Chondrocyte (in vitro differentiated cells): ENCODE data around the gene COX6B1. TPM values are rescaled to one million over a fixed set of nuclear protein-coding genes. Genes with fewer than 3 reads are reported as not detected.

Experiments
- DNase-seq: peaks from one replicate; pipeline ENCODE4 v3.0.0; 2021; ENCODE audit warnings: mixed read lengths, low spot score
- H3K27ac Mint-ChIP-seq: one replicate; pipeline ENCODE4 v1.8.0; 2021; ENCODE audit warnings: mild to moderate bottlenecking, moderate library complexity, mixed read lengths; ENCODE audit not compliant: unreplicated experiment
- H3K27me3 Mint-ChIP-seq: 2 replicates; pipeline ENCODE4 v1.8.0; 2021; ENCODE audit warnings: low read depth, mixed read lengths
- H3K36me3 Mint-ChIP-seq: 2 replicates; pipeline ENCODE4 v1.8.0; 2021; ENCODE audit warnings: low read depth, mixed read lengths
- H3K4me1 Mint-ChIP-seq: 2 replicates; pipeline ENCODE4 v1.8.0; 2021; ENCODE audit warnings: low read depth, mild to moderate bottlenecking, mixed read lengths
- H3K4me3 Mint-ChIP-seq: one replicate; pipeline ENCODE4 v1.8.0; 2021; ENCODE audit warnings: mild to moderate bottlenecking, moderate library complexity, mixed read lengths; ENCODE audit not compliant: unreplicated experiment
- H3K9me3 Mint-ChIP-seq: 2 replicates; pipeline ENCODE4 v1.8.0; 2021; ENCODE audit warnings: low read depth, mixed read lengths
- total RNA-seq: library from RNA; stranded (reverse); gene quantifications from 3 replicates; pipeline ENCODE4 v1.2.1, GENCODE V29; 2021
- TF ChIP-seq, protein P1 (sequence below): fragments of 200-600 bp; sonication (generic); IDR thresholded peaks from 2 replicates; pipeline ENCODE4 v1.5.0; 2021; ENCODE audit warnings: antibody characterized with exemption, mild to moderate bottlenecking, moderate library complexity

COX6B1 gene
- total RNA-seq, 1 donor from 2014 or later: 266 TPM

DNA sequence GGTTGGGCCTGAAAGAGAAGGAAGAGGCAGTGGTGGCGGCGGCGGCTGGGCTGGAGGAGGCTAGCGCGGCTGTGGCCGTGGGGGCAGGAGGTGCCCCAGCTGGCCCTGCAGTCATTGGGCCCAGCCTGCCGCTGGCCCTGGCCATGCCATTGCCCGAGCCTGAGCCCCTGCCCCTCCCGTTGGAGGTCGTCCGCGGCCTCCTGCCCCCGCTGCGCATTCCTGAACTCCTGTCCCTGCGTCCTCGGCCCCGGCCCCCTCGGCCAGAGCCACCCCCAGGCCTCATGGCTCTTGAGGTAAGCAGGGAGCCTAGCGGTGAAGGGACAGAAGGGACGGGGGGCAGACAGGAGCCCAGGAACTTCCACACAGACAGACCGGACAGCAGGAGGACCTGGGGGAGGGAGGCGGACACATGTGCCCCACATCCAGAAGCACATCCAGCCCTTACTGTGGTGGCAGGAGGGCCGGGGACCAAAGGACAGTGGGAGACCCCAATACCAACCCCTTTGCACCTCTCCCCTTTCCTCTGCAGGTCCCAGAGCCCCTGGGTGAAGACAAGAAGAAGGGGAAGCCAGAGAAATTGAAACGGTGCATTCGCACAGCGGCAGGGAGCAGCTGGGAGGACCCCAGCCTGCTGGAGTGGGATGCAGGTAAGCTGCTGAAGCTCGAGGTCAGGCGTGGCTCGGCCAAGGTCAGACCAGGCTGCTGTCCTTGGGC lies 14.2 kb upstream of the COX6B1 start:
- peaks cover 10% of the 10 kb centered on the region for H3K4me1 Mint-ChIP-seq
- no peaks in the 10 kb centered on the region for H3K9me3 Mint-ChIP-seq
- no peak for DNase-seq
- no peak overlapping the region for H3K4me3 Mint-ChIP-seq
- TF ChIP-seq, protein P1, sequence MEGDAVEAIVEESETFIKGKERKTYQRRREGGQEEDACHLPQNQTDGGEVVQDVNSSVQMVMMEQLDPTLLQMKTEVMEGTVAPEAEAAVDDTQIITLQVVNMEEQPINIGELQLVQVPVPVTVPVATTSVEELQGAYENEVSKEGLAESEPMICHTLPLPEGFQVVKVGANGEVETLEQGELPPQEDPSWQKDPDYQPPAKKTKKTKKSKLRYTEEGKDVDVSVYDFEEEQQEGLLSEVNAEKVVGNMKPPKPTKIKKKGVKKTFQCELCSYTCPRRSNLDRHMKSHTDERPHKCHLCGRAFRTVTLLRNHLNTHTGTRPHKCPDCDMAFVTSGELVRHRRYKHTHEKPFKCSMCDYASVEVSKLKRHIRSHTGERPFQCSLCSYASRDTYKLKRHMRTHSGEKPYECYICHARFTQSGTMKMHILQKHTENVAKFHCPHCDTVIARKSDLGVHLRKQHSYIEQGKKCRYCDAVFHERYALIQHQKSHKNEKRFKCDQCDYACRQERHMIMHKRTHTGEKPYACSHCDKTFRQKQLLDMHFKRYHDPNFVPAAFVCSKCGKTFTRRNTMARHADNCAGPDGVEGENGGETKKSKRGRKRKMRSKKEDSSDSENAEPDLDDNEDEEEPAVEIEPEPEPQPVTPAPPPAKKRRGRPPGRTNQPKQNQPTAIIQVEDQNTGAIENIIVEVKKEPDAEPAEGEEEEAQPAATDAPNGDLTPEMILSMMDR: no peak
- H3K27me3 Mint-ChIP-seq: no peaks in the 10 kb centered on the region
- no peak overlapping the region for H3K27ac Mint-ChIP-seq
- peaks cover 37% of the 10 kb centered on the region for H3K36me3 Mint-ChIP-seq

DNA sequence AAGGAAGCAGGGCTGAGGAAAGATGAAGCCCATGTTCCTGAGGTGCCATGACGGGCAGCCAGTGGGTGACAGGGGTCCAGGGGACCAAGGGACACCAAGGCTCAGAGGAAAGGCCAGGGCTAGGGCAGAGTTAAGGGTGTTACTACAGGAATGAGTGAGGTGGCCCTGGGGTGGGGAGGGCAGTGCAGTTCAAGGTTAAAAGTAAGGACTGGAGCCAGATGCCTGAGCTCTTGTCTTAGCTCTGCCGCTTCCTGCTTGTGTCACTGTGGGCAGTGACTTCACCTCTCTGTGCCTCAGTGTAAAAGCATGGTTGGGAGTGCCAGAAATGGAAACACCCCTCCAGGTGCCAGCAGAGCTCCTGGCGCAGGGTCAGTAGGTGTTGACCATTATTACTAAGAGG lies 11.5 kb upstream of the COX6B1 start:
- peaks cover 32% of the 10 kb centered on the region for H3K36me3 Mint-ChIP-seq
- no peaks in the 10 kb centered on the region for H3K4me1 Mint-ChIP-seq
- no peak overlapping the region for H3K4me3 Mint-ChIP-seq
- TF ChIP-seq, protein P1: no peak
- no peak overlapping the region for H3K27ac Mint-ChIP-seq
- no peak for DNase-seq
- no peaks in the 10 kb centered on the region for H3K27me3 Mint-ChIP-seq
- H3K9me3 Mint-ChIP-seq: no peaks in the 10 kb centered on the region

DNA sequence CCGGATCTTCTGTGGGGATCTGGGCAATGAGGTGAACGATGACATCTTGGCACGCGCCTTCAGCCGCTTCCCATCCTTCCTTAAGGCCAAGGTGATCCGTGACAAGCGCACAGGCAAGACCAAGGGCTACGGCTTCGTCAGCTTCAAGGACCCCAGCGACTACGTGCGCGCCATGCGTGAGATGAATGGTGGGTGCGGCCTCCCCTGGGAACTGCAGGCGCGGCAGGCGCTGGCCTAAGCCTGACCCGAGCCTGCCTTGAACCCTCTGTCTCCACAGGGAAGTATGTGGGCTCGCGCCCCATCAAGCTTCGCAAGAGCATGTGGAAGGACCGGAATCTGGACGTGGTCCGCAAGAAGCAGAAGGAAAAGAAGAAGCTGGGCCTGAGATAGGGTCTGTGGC lies 11.0 kb upstream of the COX6B1 start:
- H3K36me3 Mint-ChIP-seq: peaks cover 27% of the 10 kb centered on the region
- no peaks in the 10 kb centered on the region for H3K4me1 Mint-ChIP-seq
- no peaks in the 10 kb centered on the region for H3K9me3 Mint-ChIP-seq
- H3K27me3 Mint-ChIP-seq: no peaks in the 10 kb centered on the region
- H3K4me3 Mint-ChIP-seq: no peak overlapping the region
- TF ChIP-seq, protein P1: no peak
- no peak overlapping the region for H3K27ac Mint-ChIP-seq
- no peak for DNase-seq

DNA sequence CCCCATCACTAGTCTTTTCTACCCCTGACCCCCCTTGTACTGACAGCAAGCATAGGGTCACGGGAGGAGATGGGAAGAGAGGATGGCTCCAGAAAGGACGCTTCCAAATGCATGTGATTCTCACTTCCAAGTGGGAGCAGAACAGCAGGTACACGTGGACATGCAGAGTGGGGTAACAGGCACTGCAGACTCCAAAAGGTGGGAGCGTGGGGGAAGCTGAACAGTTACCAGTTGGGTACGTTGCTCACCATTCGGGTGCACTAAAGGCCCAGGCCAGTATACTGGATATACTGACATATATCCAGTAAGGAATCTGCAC lies 8.8 kb upstream of the COX6B1 start:
- DNase-seq: no peak
- Mint-ChIP-seq H3K4me3 (no peak overlapping the region), H3K27me3 (no peaks in the 10 kb centered on the region), H3K9me3 (no peaks in the 10 kb centered on the region), H3K36me3 (peaks cover 13% of the 10 kb centered on the region), H3K27ac (no peak overlapping the region), H3K4me1 (peaks cover 3% of the 10 kb centered on the region)
- TF ChIP-seq, protein P1: no peak

DNA sequence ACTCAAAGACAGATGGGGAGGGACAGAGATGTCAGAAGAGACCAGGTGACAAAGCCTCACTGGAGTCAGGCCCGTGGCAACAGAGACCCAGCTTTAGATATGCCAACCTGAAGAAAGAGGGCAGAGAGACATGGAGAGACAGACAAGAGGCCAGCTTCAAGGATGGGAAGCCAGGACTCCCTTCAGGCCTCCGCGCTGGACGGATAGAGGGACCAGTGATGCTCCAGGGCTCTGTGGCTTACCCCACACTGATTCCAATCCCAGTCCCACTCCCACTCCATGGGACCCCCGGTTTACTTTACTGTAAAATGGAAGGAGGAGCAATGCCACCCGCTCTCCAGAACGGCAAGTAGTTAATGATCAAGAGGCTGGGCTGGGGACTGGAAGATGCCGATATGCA lies 8.3 kb upstream of the COX6B1 start:
- H3K4me3 Mint-ChIP-seq: no peak overlapping the region
- H3K36me3 Mint-ChIP-seq: peaks cover 13% of the 10 kb centered on the region
- TF ChIP-seq, protein P1: no peak
- H3K27me3 Mint-ChIP-seq: no peaks in the 10 kb centered on the region
- H3K27ac Mint-ChIP-seq: no peak overlapping the region
- no peaks in the 10 kb centered on the region for H3K9me3 Mint-ChIP-seq
- H3K4me1 Mint-ChIP-seq: peaks cover 8% of the 10 kb centered on the region
- DNase-seq: no peak
